NB4 (cell line): ENCODE results near the gene ATP6V0C.
A peak's percentile ranks its signal among the peaks of the same experiment; 100 is the strongest.

Experiments used
- DNase-seq: peaks from one replicate; pipeline ENCODE4 v3.0.0; 2010; ENCODE audit warnings: low read depth
- H3K4me3 ChIP-seq: one replicate; pipeline ENCODE4 v1.5.1; 2011; ENCODE audit warnings: mild to moderate bottlenecking, low read depth, low read length, moderate library complexity
- MAX ChIP-seq: IDR thresholded peaks from 2 replicates; pipeline ENCODE4 v1.6.1; 2011; ENCODE audit warnings: low read depth, low read length
- MYC ChIP-seq: IDR thresholded peaks from 2 replicates; pipeline ENCODE4 v1.6.1; 2011; ENCODE audit warnings: low read depth, low read length
- POLR2A ChIP-seq: IDR thresholded peaks from 2 replicates; pipeline ENCODE4 v1.6.1; 2011; ENCODE audit warnings: mild to moderate bottlenecking; ENCODE audit not compliant: insufficient read length; ENCODE audit errors: extremely low read depth
- TF ChIP-seq, protein P1 (sequence below): IDR thresholded peaks from one replicate; pipeline ENCODE4 v1.5.1; 2012; ENCODE audit warnings: low read depth, low read length

The ATP6V0C gene

GRCh38 chr16:2514333-2515179 lies 804 bp downstream of the ATP6V0C start:
- TF ChIP-seq, protein P1, sequence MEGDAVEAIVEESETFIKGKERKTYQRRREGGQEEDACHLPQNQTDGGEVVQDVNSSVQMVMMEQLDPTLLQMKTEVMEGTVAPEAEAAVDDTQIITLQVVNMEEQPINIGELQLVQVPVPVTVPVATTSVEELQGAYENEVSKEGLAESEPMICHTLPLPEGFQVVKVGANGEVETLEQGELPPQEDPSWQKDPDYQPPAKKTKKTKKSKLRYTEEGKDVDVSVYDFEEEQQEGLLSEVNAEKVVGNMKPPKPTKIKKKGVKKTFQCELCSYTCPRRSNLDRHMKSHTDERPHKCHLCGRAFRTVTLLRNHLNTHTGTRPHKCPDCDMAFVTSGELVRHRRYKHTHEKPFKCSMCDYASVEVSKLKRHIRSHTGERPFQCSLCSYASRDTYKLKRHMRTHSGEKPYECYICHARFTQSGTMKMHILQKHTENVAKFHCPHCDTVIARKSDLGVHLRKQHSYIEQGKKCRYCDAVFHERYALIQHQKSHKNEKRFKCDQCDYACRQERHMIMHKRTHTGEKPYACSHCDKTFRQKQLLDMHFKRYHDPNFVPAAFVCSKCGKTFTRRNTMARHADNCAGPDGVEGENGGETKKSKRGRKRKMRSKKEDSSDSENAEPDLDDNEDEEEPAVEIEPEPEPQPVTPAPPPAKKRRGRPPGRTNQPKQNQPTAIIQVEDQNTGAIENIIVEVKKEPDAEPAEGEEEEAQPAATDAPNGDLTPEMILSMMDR: no peak
- no peak for TF ChIP-seq MAX
- TF ChIP-seq MYC: no peak
- TF ChIP-seq POLR2A: no peak
- peak overlapping the region; percentile 78 for H3K4me3 ChIP-seq
- peak; percentile 45 for DNase-seq

- peak; percentile 63 for DNase-seq
- H3K4me3 ChIP-seq: peak overlapping the region; percentile 78
Measured at GRCh38 chr16:2515180-2515851, 1.6 kb downstream of the ATP6V0C start.

GRCh38 chr16:2516391-2517240 lies 2.9 kb downstream of the ATP6V0C start:
- H3K4me3 ChIP-seq: peak overlapping the region; percentile 78
- DNase-seq: peak; percentile 91
- TF ChIP-seq, protein P1: no peak
- TF ChIP-seq MAX (no peak), POLR2A (no peak), MYC (no peak)

More at GRCh38 chr16:2515180-2515851, 1.6 kb downstream of the ATP6V0C start:
- TF ChIP-seq, protein P1: no peak
- TF ChIP-seq MAX: no peak
- TF ChIP-seq POLR2A: no peak
- TF ChIP-seq MYC: no peak

GRCh38 chr16:2517954-2518605 lies 4.3 kb downstream of the ATP6V0C start:
- DNase-seq: no peak
- no peak overlapping the region for H3K4me3 ChIP-seq
- TF ChIP-seq MYC (no peak), POLR2A (no peak), MAX (no peak)
- TF ChIP-seq, protein P1: no peak
